HG03060 (cell line): ENCODE measurements around the gene CLC.

Experiments
- ATAC-seq: cut with Tn5 transposase; IDR thresholded peaks from one replicate; pipeline ENCODE4 v1.9.1; 2021; ENCODE audit warnings: low read depth, moderate number of reproducible peaks; ENCODE audit not compliant: unreplicated experiment

The CLC gene

GRCh38 chr19:39681416-39681815 is 56.4 kb downstream of the CLC start:
- ATAC-seq = no peak
